Measurements from ENCODE around the gene MMD2.

Gene MMD2

DNA sequence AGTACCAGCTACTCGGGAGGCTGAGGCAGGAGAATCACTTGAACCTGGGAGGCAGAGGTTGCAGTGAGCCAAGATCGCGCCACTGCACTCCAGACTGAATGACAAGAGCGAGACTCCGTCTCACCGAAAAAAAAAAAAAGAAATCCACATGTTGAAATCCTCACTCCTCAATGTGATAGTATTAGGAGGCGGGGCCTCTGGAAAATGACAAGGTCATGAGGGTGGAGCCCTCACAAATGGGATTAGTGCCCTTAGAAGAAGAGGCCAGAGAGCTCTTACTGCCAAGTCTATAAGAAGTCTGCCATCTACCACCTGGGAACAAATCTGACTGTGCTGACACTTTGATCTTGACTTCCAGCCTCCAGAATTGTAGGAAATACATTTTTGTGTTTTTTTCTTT, 10.6 kb downstream of the MMD2 start:
- no peak overlapping the region for H3K27ac ChIP-seq (ENCODE audit: low read depth, low read length)
- H3K4me1 ChIP-seq (ENCODE audit: control insufficient read depth, insufficient read depth, low read length), result no peaks in the 10 kb centered on the region
- H3K4me3 ChIP-seq (ENCODE audit: low read length), result no peak overlapping the region
- no peaks in the 10 kb centered on the region for H3K36me3 ChIP-seq (ENCODE audit: control insufficient read depth, insufficient read depth, low read length)
- no peak overlapping the region for H3K9ac ChIP-seq (ENCODE audit: low read length)
- no peaks in the 10 kb centered on the region for H3K27me3 ChIP-seq (ENCODE audit: control insufficient read depth, insufficient read depth, low read length)

DNA sequence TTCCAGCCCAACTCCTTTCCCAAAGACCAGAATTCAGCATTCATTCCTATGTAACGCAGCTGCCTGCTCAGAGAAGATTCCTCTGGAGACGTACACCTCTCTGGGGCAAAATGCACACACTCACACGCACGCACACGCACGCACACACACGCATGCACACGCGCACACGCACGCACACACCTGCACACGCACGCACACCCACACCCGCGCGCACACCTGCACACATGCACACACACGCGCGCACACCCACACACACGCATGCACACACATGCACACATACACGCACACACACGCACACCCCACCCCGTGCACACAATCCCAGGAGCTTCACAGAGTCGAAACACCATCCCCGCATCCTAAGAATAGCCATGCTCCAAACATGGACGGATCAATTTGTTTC, 13.0 kb downstream of the MMD2 start:
- Histone ChIP-seq H3K4me1 (ENCODE audit: control insufficient read depth, insufficient read depth, low read length) (no peaks in the 10 kb centered on the region), H3K4me3 (ENCODE audit: low read length) (no peak overlapping the region), H3K27ac (ENCODE audit: low read depth, low read length) (no peak overlapping the region), H3K36me3 (ENCODE audit: control insufficient read depth, insufficient read depth, low read length) (no peaks in the 10 kb centered on the region), H3K9ac (ENCODE audit: low read length) (no peak overlapping the region), H3K27me3 (ENCODE audit: control insufficient read depth, insufficient read depth, low read length) (no peaks in the 10 kb centered on the region)

DNA sequence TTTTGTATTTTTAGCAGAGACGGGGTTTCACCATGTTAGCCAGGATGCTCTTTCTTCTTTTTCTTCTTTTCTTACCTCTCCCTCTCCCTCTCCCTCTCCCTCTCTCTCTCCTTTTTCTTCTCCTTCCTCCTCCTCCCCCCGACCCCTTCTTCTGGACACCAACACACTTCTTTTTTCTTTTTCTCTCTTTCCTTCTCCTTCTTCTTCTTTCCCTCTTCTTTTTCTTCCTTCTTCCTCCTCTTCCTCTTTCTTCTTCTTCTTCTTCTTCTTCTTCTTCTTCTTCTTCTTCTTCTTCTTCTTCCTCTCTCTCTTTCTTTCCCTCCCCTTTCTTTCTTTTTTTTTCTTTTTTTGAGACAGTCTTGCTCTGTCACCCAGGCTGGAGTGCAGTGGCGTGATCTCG, 14.0 kb downstream of the MMD2 start:
- no peaks in the 10 kb centered on the region for H3K4me1 ChIP-seq (ENCODE audit: control insufficient read depth, insufficient read depth, low read length)
- H3K27me3 ChIP-seq (ENCODE audit: control insufficient read depth, insufficient read depth, low read length), result no peaks in the 10 kb centered on the region
- no peaks in the 10 kb centered on the region for H3K36me3 ChIP-seq (ENCODE audit: control insufficient read depth, insufficient read depth, low read length)
- H3K9ac ChIP-seq (ENCODE audit: low read length), result no peak overlapping the region
- no peak overlapping the region for H3K4me3 ChIP-seq (ENCODE audit: low read length)
- H3K27ac ChIP-seq (ENCODE audit: low read depth, low read length), result no peak overlapping the region

DNA sequence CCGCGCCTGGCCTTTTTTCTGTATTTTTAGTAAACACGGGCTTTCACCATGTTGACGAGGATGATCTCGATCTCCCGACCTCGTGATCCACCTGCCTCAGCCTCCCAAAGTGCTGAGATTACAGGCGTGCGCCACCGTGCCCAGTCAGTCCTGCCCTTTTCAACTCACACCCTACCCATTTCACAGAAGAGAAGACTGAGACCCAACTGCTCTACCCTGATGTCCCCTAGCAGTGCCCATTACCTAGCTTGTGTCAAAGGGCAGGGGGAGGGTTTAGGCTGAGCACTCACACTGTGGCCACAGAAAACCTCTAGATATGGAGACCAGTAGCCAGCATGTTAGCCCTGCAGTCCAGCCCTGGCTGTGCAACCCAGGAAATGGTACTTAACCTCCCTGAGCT, 15.7 kb downstream of the MMD2 start:
- Histone ChIP-seq H3K27me3 (ENCODE audit: control insufficient read depth, insufficient read depth, low read length) (no peaks in the 10 kb centered on the region), H3K4me3 (ENCODE audit: low read length) (no peak overlapping the region), H3K4me1 (ENCODE audit: control insufficient read depth, insufficient read depth, low read length) (no peaks in the 10 kb centered on the region), H3K9ac (ENCODE audit: low read length) (no peak overlapping the region), H3K27ac (ENCODE audit: low read depth, low read length) (no peak overlapping the region), H3K36me3 (ENCODE audit: control insufficient read depth, insufficient read depth, low read length) (no peaks in the 10 kb centered on the region)

DNA sequence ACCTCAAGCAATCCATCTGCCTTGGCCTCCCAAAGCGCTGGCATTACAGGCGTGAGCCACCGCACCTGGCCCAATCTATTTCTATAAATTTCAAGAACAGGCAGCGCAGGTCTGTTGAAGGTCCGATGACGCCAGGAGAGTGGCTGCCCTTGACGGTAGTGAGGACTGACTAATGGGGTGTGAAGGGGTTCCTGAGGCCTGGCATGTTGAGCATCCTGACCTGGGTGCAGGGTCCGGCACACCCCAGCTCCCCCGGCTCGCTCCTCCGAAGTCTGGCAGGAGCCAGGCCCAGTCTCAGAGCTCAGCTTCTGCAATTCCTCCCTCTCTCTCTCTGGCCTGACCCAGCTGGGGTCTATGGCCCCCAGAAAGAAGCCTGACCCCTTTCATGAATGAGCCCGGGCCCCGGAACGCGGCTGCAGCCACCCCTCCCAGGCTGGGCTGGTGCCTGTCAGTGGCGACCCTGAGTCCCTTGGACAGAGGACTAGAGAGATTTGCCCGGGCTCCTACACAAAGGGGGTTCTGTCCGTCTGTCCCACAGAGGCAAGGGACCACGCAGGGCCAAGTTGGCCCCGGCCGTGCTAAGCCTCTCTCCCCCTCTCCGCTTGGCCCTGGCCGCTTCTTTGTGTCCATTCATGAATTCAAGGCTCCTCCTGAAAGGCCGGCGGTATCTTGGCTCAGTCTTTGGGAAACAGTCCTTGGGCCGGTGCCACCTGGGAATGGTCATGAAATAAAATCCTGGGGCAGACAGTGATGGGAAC, 18.8 kb downstream of the MMD2 start:
- Histone ChIP-seq H3K4me1 (ENCODE audit: control insufficient read depth, insufficient read depth, low read length) (no peaks in the 10 kb centered on the region), H3K4me3 (ENCODE audit: low read length) (no peak overlapping the region), H3K36me3 (ENCODE audit: control insufficient read depth, insufficient read depth, low read length) (no peaks in the 10 kb centered on the region), H3K9ac (ENCODE audit: low read length) (no peak overlapping the region), H3K27ac (ENCODE audit: low read depth, low read length) (no peak overlapping the region), H3K27me3 (ENCODE audit: control insufficient read depth, insufficient read depth, low read length) (no peaks in the 10 kb centered on the region)

DNA sequence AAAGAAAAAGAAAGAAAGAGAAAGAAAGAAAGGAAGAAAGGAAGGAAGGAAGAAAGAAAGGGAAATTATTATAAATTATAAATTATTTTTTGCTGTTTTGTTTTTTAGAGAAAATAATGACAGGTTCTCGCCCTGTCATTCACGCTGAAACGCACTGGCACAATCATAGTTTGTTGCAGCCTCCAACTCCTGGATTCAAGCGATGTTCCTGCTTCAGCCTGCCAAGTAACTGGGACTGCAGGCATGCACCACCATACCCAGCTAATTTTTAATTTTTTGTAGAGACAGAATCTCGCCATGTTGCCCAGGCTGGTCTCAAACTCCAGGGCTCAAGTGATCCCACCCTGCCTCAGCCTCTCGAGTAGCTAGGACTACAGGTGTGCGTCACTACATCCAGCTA, 21.6 kb downstream of the MMD2 start:
- Histone ChIP-seq H3K27ac (ENCODE audit: low read depth, low read length) (no peak overlapping the region), H3K9ac (ENCODE audit: low read length) (no peak overlapping the region), H3K4me1 (ENCODE audit: control insufficient read depth, insufficient read depth, low read length) (no peaks in the 10 kb centered on the region), H3K4me3 (ENCODE audit: low read length) (no peak overlapping the region), H3K36me3 (ENCODE audit: control insufficient read depth, insufficient read depth, low read length) (no peaks in the 10 kb centered on the region), H3K27me3 (ENCODE audit: control insufficient read depth, insufficient read depth, low read length) (no peaks in the 10 kb centered on the region)

DNA sequence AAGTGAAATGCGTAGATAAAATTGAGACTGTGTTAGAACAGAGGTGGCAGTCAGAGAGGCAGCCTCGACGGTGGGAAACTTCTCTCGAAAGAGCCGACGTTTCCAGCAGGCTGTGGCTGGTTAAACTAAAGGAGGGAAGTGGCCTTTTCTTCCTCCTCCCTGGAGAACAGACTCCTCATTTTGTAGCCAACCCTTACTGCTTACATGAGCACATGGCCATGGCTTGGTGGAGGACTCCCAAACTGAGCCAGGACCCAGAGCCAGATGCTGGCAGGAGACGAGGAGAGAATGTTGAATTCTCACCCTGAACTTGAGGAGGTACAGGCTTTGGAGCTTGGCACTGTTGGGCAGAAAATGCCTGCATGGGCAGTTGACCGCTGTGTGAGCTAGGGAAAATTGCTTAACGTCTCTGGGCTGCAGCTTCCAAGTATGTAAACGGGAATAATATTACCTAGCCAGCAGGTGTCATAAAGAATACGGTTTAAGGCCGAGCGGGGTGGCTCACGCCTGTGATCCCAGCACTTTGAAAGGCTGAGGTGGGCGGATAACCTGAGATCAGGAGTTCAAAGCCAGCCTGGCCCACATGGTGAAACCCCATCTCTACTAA, 24.5 kb downstream of the MMD2 start:
- Histone ChIP-seq H3K27ac (ENCODE audit: low read depth, low read length) (no peak overlapping the region), H3K27me3 (ENCODE audit: control insufficient read depth, insufficient read depth, low read length) (no peaks in the 10 kb centered on the region), H3K36me3 (ENCODE audit: control insufficient read depth, insufficient read depth, low read length) (no peaks in the 10 kb centered on the region), H3K9ac (ENCODE audit: low read length) (no peak overlapping the region), H3K4me1 (ENCODE audit: control insufficient read depth, insufficient read depth, low read length) (no peaks in the 10 kb centered on the region), H3K4me3 (ENCODE audit: low read length) (no peak overlapping the region)

DNA sequence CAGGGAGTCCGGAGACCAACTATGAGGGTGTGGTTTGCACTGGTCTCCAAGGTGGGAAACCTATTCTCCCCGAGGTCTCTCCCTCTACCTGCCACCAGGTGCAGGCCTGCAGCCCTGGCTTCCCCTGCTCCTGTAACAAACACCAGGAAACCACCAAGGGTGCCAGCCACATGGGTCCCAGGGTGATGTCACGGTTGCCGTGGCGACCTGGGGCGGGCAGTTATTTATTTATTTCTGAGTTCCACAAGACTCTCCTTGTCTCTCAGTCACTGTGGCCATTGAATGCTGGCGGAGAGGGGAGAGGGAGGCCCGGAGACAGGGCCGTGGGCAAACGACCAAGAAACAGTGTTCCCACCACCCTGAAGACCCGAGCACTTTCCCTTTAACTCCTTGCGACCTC, 27.0 kb downstream of the MMD2 start:
- Histone ChIP-seq H3K9ac (ENCODE audit: low read length) (no peak overlapping the region), H3K27ac (ENCODE audit: low read depth, low read length) (no peak overlapping the region), H3K4me1 (ENCODE audit: control insufficient read depth, insufficient read depth, low read length) (no peaks in the 10 kb centered on the region), H3K4me3 (ENCODE audit: low read length) (no peak overlapping the region), H3K27me3 (ENCODE audit: control insufficient read depth, insufficient read depth, low read length) (no peaks in the 10 kb centered on the region), H3K36me3 (ENCODE audit: control insufficient read depth, insufficient read depth, low read length) (no peaks in the 10 kb centered on the region)

DNA sequence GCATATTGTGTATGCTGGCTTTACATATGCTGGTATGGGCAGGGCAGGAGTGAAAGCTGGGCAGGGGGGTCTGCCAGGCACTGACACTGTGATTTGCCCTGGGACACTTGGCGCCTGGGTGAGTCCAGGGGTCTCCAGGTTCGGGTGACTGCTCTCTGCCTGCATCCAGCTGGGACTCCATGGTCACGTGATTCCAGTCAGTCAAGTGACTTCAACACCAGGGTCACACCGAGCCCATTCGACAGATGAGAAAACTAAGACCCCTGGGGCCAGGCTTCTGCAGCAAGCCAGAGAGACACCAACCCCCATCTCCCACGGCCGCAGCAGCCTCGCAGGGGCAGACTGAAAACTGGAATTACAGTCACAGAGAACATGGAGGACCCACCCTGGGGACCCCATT, 30.0 kb downstream of the MMD2 start:
- H3K4me1 ChIP-seq (ENCODE audit: control insufficient read depth, insufficient read depth, low read length), result no peaks in the 10 kb centered on the region
- no peak overlapping the region for H3K4me3 ChIP-seq (ENCODE audit: low read length)
- no peaks in the 10 kb centered on the region for H3K27me3 ChIP-seq (ENCODE audit: control insufficient read depth, insufficient read depth, low read length)
- H3K9ac ChIP-seq (ENCODE audit: low read length), result no peak overlapping the region
- H3K36me3 ChIP-seq (ENCODE audit: control insufficient read depth, insufficient read depth, low read length), result no peaks in the 10 kb centered on the region
- H3K27ac ChIP-seq (ENCODE audit: low read depth, low read length), result no peak overlapping the region

DNA sequence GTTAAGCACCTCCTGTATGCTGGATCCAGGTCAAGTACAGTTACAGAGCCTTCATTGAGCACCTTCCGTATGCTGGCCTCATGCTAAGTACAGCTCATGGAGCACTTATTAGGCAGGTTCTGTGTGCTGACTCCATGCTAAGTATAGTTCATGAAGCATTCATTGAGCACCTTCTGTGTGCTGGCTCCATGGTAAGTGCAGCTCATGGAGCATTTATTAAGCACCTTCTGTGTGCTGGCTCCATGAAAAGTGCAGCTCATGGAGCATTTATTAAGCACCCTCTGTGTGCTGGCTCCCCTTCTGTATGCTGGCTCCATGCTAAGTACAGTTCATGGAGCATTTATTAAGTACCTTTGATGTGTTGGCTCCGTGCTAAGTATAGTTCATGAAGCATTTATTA, 30.5 kb downstream of the MMD2 start:
- no peaks in the 10 kb centered on the region for H3K27me3 ChIP-seq (ENCODE audit: control insufficient read depth, insufficient read depth, low read length)
- no peaks in the 10 kb centered on the region for H3K4me1 ChIP-seq (ENCODE audit: control insufficient read depth, insufficient read depth, low read length)
- H3K4me3 ChIP-seq (ENCODE audit: low read length), result no peak overlapping the region
- no peak overlapping the region for H3K27ac ChIP-seq (ENCODE audit: low read depth, low read length)
- no peaks in the 10 kb centered on the region for H3K36me3 ChIP-seq (ENCODE audit: control insufficient read depth, insufficient read depth, low read length)
- no peak overlapping the region for H3K9ac ChIP-seq (ENCODE audit: low read length)

DNA sequence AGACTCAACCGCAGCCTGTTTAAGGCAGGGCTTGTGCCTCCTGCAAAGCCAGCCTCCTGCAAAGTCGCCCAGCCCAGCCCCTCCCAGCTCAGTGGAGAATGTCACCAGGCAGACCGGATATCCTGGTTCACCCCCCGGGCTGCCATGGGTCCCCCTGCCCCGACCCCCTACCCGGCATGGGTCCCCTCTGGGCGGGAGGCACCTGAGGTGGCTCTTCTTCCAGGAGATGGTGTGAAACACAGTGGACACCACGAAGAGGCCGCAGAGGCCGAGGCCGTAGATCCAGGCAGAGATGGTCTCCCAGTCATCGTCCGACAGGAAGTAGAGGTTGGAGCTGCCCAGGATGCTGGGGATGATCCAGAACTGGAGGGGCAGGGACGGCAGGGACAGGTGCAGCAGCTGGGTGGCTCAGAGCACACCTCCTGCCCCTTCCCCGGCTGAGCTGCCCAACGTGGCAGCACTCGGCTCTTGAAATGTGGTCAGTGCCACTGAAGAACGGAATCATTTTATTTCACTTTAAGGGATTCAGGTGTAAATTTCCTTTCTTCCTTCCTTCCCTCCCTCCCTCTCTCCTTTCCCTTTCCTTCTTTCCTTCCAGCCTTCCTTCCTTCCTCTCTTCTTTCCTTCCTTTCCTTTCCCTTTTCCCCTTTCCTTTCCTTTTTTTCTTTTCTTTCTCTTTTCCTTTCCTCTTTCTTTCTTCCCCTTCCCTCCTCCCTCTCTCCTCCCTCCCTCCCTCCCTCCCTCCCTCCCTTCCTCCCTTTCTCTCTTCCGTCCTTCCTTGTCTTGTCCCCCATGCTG, 38.8 kb downstream of the MMD2 start:
- H3K9ac ChIP-seq (ENCODE audit: low read length), result no peak overlapping the region
- H3K27ac ChIP-seq (ENCODE audit: low read depth, low read length), result no peak overlapping the region
- no peaks in the 10 kb centered on the region for H3K4me1 ChIP-seq (ENCODE audit: control insufficient read depth, insufficient read depth, low read length)
- H3K4me3 ChIP-seq (ENCODE audit: low read length), result no peak overlapping the region
- H3K27me3 ChIP-seq (ENCODE audit: control insufficient read depth, insufficient read depth, low read length), result no peaks in the 10 kb centered on the region
- no peaks in the 10 kb centered on the region for H3K36me3 ChIP-seq (ENCODE audit: control insufficient read depth, insufficient read depth, low read length)

DNA sequence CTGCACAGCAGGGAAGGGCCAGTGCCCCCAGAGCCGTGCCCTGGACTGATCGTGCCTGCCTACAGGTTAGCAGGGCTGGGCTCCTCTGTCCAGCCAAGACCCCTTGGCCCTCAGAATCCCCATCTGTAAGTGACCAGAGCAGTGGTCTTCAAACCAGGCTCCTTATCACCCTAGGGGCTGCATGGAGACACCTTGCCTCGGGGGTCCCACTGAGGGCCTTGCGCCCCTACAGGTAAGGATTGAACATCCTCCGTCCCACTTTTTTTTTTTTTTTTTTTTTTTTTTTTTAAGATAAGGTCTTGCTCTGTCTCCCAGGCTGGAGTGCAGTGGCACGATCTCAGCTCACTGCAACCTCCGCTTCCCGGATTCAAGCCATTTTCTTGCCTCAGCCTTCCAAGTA, 42.9 kb downstream of the MMD2 start:
- no peaks in the 10 kb centered on the region for H3K27me3 ChIP-seq (ENCODE audit: control insufficient read depth, insufficient read depth, low read length)
- no peak overlapping the region for H3K27ac ChIP-seq (ENCODE audit: low read depth, low read length)
- H3K4me1 ChIP-seq (ENCODE audit: control insufficient read depth, insufficient read depth, low read length), result no peaks in the 10 kb centered on the region
- no peak overlapping the region for H3K4me3 ChIP-seq (ENCODE audit: low read length)
- no peak overlapping the region for H3K9ac ChIP-seq (ENCODE audit: low read length)
- no peaks in the 10 kb centered on the region for H3K36me3 ChIP-seq (ENCODE audit: control insufficient read depth, insufficient read depth, low read length)
